IMR-90 (cell line): ENCODE measurements around the gene MARK2. TPM values are rescaled to one million over a fixed set of nuclear protein-coding genes. Genes with fewer than 3 reads are reported as not detected.

Experiments
- ATAC-seq: fragments of 200-7000 bp; cut with Tn5 transposase; 2 replicates; pipeline ENCODE4 v1.9.1; 2020; ENCODE audit warnings: low read depth, mild to moderate bottlenecking, moderate library complexity
- BruUV-seq: library from RNA; stranded (reverse); fragments of 400-500 nt; replicated peaks from 2 replicates; lab custom pipeline; 2021; lab: Mats Ljungman, UMichigan
- CTCF ChIA-PET: fragments of 300-600 bp; formaldehyde crosslinking; extraction: SDS; loops from one replicate; lab custom pipeline; 2021; ENCODE audit warnings: antibody characterized with exemption; lab: Yijun Ruan, JAX
- POLR2A ChIA-PET: fragments of 300-600 bp; sonication (Branson Sonifier 250); formaldehyde crosslinking; loops from one replicate; lab custom pipeline; 2022; ENCODE audit warnings: antibody characterized with exemption; ENCODE audit not compliant: unreplicated experiment; lab: Charles Lee
- DNase-seq: peaks from one replicate; pipeline ENCODE4 v3.0.0; 2013
- H2AFZ ChIP-seq: replicated peaks from 2 replicates; pipeline ENCODE3; 2013; ENCODE audit warnings: low read length, mild to moderate bottlenecking; ENCODE audit not compliant: poor library complexity
- H2AK5ac ChIP-seq: 2 replicates; pipeline ENCODE4 v1.6.1; 2013; ENCODE audit warnings: low read depth, low read length, inconsistent platforms
- H2AK9ac ChIP-seq: replicated peaks from 2 replicates; pipeline ENCODE3; 2013; ENCODE audit warnings: mild to moderate bottlenecking, low read depth, low read length, moderate library complexity; ENCODE audit not compliant: poor library complexity
- H2BK120ac ChIP-seq: 2 replicates; pipeline ENCODE4 v1.6.1; 2013; ENCODE audit warnings: low read depth, low read length, inconsistent platforms
- H2BK15ac ChIP-seq: 3 replicates; pipeline ENCODE4 v1.6.1; 2013; ENCODE audit warnings: low read depth, low read length, inconsistent platforms
- H2BK20ac ChIP-seq: 2 replicates; pipeline ENCODE4 v1.6.1; 2013; ENCODE audit warnings: low read depth, mild to moderate bottlenecking, inconsistent platforms, low read length, moderate library complexity
- H2BK5ac ChIP-seq: 2 replicates; pipeline ENCODE4 v1.6.1; 2013; ENCODE audit warnings: mild to moderate bottlenecking, low read depth, low read length, inconsistent platforms; ENCODE audit not compliant: poor library complexity, severe bottlenecking
- H3K14ac ChIP-seq: replicated peaks from 2 replicates; pipeline ENCODE4 v1.6.1; 2013; ENCODE audit warnings: low read depth, low read length, inconsistent platforms
- H3K18ac ChIP-seq: 2 replicates; pipeline ENCODE4 v1.6.1; 2013; ENCODE audit warnings: low read depth, low read length, control low read depth
- H3K23ac ChIP-seq: 2 replicates; pipeline ENCODE4 v1.6.1; 2013; ENCODE audit warnings: low read depth, low read length, inconsistent platforms
- H3K27ac ChIP-seq: 2 replicates; pipeline ENCODE4 v1.5.1; 2013; ENCODE audit warnings: mild to moderate bottlenecking, control low read depth, low read length; ENCODE audit not compliant: insufficient read depth
- H3K27me3 ChIP-seq: 2 replicates; pipeline ENCODE4 v1.6.1; 2013; ENCODE audit warnings: low read length; ENCODE audit not compliant: control insufficient read depth, insufficient read depth
- H3K36me3 ChIP-seq: 2 replicates; pipeline ENCODE4 v1.6.1; 2013; ENCODE audit warnings: low read length, mixed read lengths; ENCODE audit not compliant: control insufficient read depth, insufficient read depth
- H3K4ac ChIP-seq: 2 replicates; pipeline ENCODE4 v1.6.1; 2013; ENCODE audit warnings: low read depth, low read length, inconsistent platforms
- H3K4me1 ChIP-seq: 2 replicates; pipeline ENCODE4 v1.6.1; 2013; ENCODE audit warnings: low read length, mixed read lengths; ENCODE audit not compliant: control insufficient read depth, insufficient read depth
- H3K4me2 ChIP-seq: 2 replicates; pipeline ENCODE4 v1.6.1; 2013; ENCODE audit warnings: low read depth, mild to moderate bottlenecking, control low read depth, low read length, moderate library complexity
- H3K4me3 ChIP-seq: 2 replicates; pipeline ENCODE4 v1.5.1; 2013; ENCODE audit warnings: low read depth, mild to moderate bottlenecking, control low read depth, low read length, moderate library complexity; ENCODE audit not compliant: insufficient read depth
- H3K56ac ChIP-seq: 2 replicates; pipeline ENCODE4 v1.6.1; 2013; ENCODE audit warnings: low read length, inconsistent platforms; ENCODE audit not compliant: insufficient read depth; ENCODE audit errors: extremely low read depth
- H3K79me1 ChIP-seq, 2 experiments: 2 replicates each; pipeline ENCODE4 v1.6.1; 2013; ENCODE audit warnings: low read length in 2 of 2, inconsistent platforms in 1 of 2, low read depth in 1 of 2
- H3K9ac ChIP-seq: 2 replicates; pipeline ENCODE4 v1.6.1; 2013; ENCODE audit warnings: low read depth, low read length, control low read depth
- H3K9me1 ChIP-seq: 2 replicates; pipeline ENCODE4 v1.6.1; 2013; ENCODE audit warnings: low read length, inconsistent platforms; ENCODE audit not compliant: insufficient read depth
- H3K9me3 ChIP-seq: 2 replicates; pipeline ENCODE4 v1.6.1; 2013; ENCODE audit warnings: low read length; ENCODE audit not compliant: control insufficient read depth, insufficient read depth
- H4K20me1 ChIP-seq: 2 replicates; pipeline ENCODE4 v1.6.1; 2013; ENCODE audit warnings: low read length, inconsistent platforms; ENCODE audit not compliant: insufficient read depth
- H4K5ac ChIP-seq: 2 replicates; pipeline ENCODE4 v1.6.1; 2013; ENCODE audit warnings: mild to moderate bottlenecking, low read depth, low read length, control low read depth
- H4K8ac ChIP-seq, 2 experiments: 2 replicates each; pipeline ENCODE4 v1.6.1; 2013; ENCODE audit warnings: low read depth in 2 of 2, low read length in 2 of 2, control low read depth in 1 of 2, inconsistent platforms in 1 of 2
- H4K91ac ChIP-seq: 2 replicates; pipeline ENCODE4 v1.6.1; 2013; ENCODE audit warnings: low read depth, low read length, inconsistent platforms; ENCODE audit not compliant: insufficient read depth
- CEBPB ChIP-seq: IDR thresholded peaks from 2 replicates; pipeline ENCODE4 v1.6.1; 2012; ENCODE audit warnings: low read depth, low read length, improper control_type of control experiment
- CHD1 ChIP-seq: IDR thresholded peaks from 2 replicates; pipeline ENCODE4 v1.6.1; 2012; ENCODE audit warnings: low read depth, low read length, improper control_type of control experiment
- NFE2L2 ChIP-seq: fragments of 150-350 bp; IDR thresholded peaks from 2 replicates; pipeline ENCODE4 v1.6.1; 2016; ENCODE audit warnings: low read depth, mild to moderate bottlenecking, low read length
- POLR2A ChIP-seq: IDR thresholded peaks from 2 replicates; pipeline ENCODE4 v1.6.1; 2012; ENCODE audit warnings: mild to moderate bottlenecking, low read depth, low read length
- USF2 ChIP-seq: fragments of 150-350 bp; IDR thresholded peaks from 2 replicates; pipeline ENCODE4 v1.6.1; 2017; ENCODE audit warnings: mild to moderate bottlenecking, antibody characterized with exemption, low read length, low read depth
- WGBS, 2 experiments: methylation state at CpG; one replicate each; pipeline versions ENCODE4 v1.1.5 to v1.1.7; 2013; ENCODE audit warnings: missing lambda C conversion rate in 2 of 2; ENCODE audit not compliant: insufficient read length in 1 of 2; ENCODE audit errors: extremely low coverage in 2 of 2; 5-methylcytosine and 5-hydroxymethylcytosine counted together
- dilution Hi-C: fragments of 300-500 bp; cut with HindIII; formaldehyde crosslinking; loops from one replicate; pipeline ENCODE4 v1.14.3; 2018; ENCODE audit warnings: low sequenced_read_pairs; ENCODE audit not compliant: unreplicated experiment
- in situ Hi-C: fragments of 300-500 bp; cut with MboI; formaldehyde crosslinking; loops from 3 replicates; pipeline ENCODE4 v1.14.3; 2019; ENCODE audit warnings: low sequenced_read_pairs, inconsistent platforms, mixed read lengths
- intact Hi-C: fragments of 100-400 bp; cut with micrococcal nuclease; formaldehyde crosslinking; loops from 2 replicates; pipeline ENCODE4 v1.10.0; 2022
- polyA plus RNA-seq, 3 experiments: library from polyadenylated mRNA; depleted of rRNA; stranded (reverse); fragments of >200 nt; gene quantifications; 2 replicates each; pipeline ENCODE4 v1.2.3, GENCODE V29; 2012; ENCODE audit warnings: low replicate concordance in 1 of 3
- total RNA-seq: library from RNA; depleted of rRNA; stranded (reverse); fragments of >200 nt; gene quantifications from 2 replicates; pipeline ENCODE4 v1.2.3, GENCODE V29; 2012

The MARK2 gene
- total and polyA plus RNA-seq, 2 of the 4 experiments (the other 2 are of a cell fraction) = 6.6 to 17.3 TPM

GRCh38 chr11:63826471-63827190 is 12.3 kb upstream of the MARK2 start:
- no peak overlapping the region for H4K91ac ChIP-seq
- H3K4me2 ChIP-seq = no peak overlapping the region
- peaks cover 18% of the 10 kb centered on the region for H4K20me1 ChIP-seq
- POLR2A ChIA-PET = no interaction called here
- ATAC-seq = no peak
- H3K4me3 ChIP-seq = no peak overlapping the region
- H3K79me1 ChIP-seq = peaks cover 11 to 35% of the 10 kb centered on the region in 2 experiments; a peak in 3 of 4 replicates
- H3K4ac ChIP-seq = no peak overlapping the region
- H3K4me1 ChIP-seq = no peaks in the 10 kb centered on the region
- BruUV-seq = no TSS peak
- TF ChIP-seq USF2 (no peak), POLR2A (no peak), CHD1 (no peak), NFE2L2 (no peak), CEBPB (no peak)
- H2AK9ac ChIP-seq = no peak overlapping the region
- no peak overlapping the region for H3K27ac ChIP-seq
- in situ Hi-C loops = no loop called here
- H2AFZ ChIP-seq = no peak overlapping the region
- intact Hi-C loops = no loop called here
- no peaks in the 10 kb centered on the region for H3K9me1 ChIP-seq
- H3K9me3 ChIP-seq = no peaks in the 10 kb centered on the region
- no peak overlapping the region for H2BK20ac ChIP-seq
- H2BK5ac ChIP-seq = no peak overlapping the region
- H3K36me3 ChIP-seq = peaks cover 51% of the 10 kb centered on the region
- H3K9ac ChIP-seq = no peak overlapping the region
- no peak overlapping the region for H4K5ac ChIP-seq
- no peak overlapping the region for H2BK120ac ChIP-seq
- no peak overlapping the region for H4K8ac ChIP-seq
- CTCF ChIA-PET = no interaction called here
- dilution Hi-C loops = no loop called here
- 91% methylated on average over 4 of the region's 17 CpGs; no CpG with 5 or more reads in 1 of the 2 experiments for WGBS, 2 experiments
- no peak overlapping the region for H3K14ac ChIP-seq
- no peak for DNase-seq
- H3K23ac ChIP-seq = no peak overlapping the region
- no peak overlapping the region for H3K56ac ChIP-seq
- no peak overlapping the region for H2BK15ac ChIP-seq
- no peak overlapping the region for H3K18ac ChIP-seq
- H2AK5ac ChIP-seq = no peak overlapping the region
- H3K27me3 ChIP-seq = no peaks in the 10 kb centered on the region
